ENCODE results near the gene SCN1A. TPM values are rescaled to one million over a fixed set of nuclear protein-coding genes. Genes with fewer than 3 reads are reported as not detected.

SCN1A gene
- total and polyA plus RNA-seq, 2 of the 4 experiments (the other 2 are of a cell fraction) = under 0.01 TPM; not detected in 1

- BruUV-seq (replicated peaks) = no TSS peak
- H3K4me2 ChIP-seq (ENCODE audit: low read depth, low read length) = no peak overlapping the region
- H3K4me1 ChIP-seq (ENCODE audit: control insufficient read depth, insufficient read depth, low read length) = peaks cover 5% of the 10 kb centered on the region; the same call in 1 of the 2 replicates
- POLR2A ChIA-PET (ENCODE audit: unreplicated experiment) = no interaction called here
- H3K56ac ChIP-seq (ENCODE audit: extremely low read depth, insufficient read depth, low read length) = no peak overlapping the region
- no peaks in the 10 kb centered on the region for H3K9me3 ChIP-seq (ENCODE audit: control insufficient read depth, insufficient read depth, low read length)
- H4K91ac ChIP-seq (ENCODE audit: insufficient read depth, low read depth, low read length) = no peak overlapping the region
- in situ Hi-C loops (cut with MboI; ENCODE audit: low sequenced_read_pairs) = no loop called here
- H3K36me3 ChIP-seq (ENCODE audit: control insufficient read depth, insufficient read depth, low read length) = no peaks in the 10 kb centered on the region
- H3K18ac ChIP-seq (ENCODE audit: low read depth, low read length) = no peak overlapping the region
- no peak overlapping the region for H2BK15ac ChIP-seq (ENCODE audit: low read depth, low read length)
- H2AFZ ChIP-seq (replicated peaks; ENCODE audit: low read length, poor library complexity) = no peak overlapping the region
- no peak overlapping the region for H3K23ac ChIP-seq (ENCODE audit: low read depth, low read length)
- no peak overlapping the region for H2AK5ac ChIP-seq (ENCODE audit: low read depth, low read length)
- no peak overlapping the region for H4K5ac ChIP-seq (ENCODE audit: low read depth, low read length)
- no peaks in the 10 kb centered on the region for H3K79me1 ChIP-seq (ENCODE audit: low read depth in 1 of 2, low read length in 2 of 2)
- no peak overlapping the region for H2BK5ac ChIP-seq (ENCODE audit: low read depth, low read length, poor library complexity, severe bottlenecking)
- no peak overlapping the region for H4K8ac ChIP-seq (ENCODE audit: low read depth in 2 of 2, low read length in 2 of 2)
- no peak overlapping the region for H3K4me3 ChIP-seq (ENCODE audit: insufficient read depth, low read depth, low read length)
- DNase-seq = no peak
- intact Hi-C loops (cut with micrococcal nuclease) = no loop called here
- no peak overlapping the region for H2BK20ac ChIP-seq (ENCODE audit: low read depth, low read length)
- CTCF ChIA-PET = no interaction called here
- dilution Hi-C loops (cut with HindIII; ENCODE audit: low sequenced_read_pairs, unreplicated experiment) = no loop called here
- no peak for TF ChIP-seq MXI1 (IDR thresholded peaks at IDR 0.05; ENCODE audit: borderline replicate concordance, low read depth, low read length)
- no peak for TF ChIP-seq POLR2A (IDR thresholded peaks at IDR 0.05; ENCODE audit: low read depth, low read length)
- TF ChIP-seq CEBPB (IDR thresholded peaks at IDR 0.05; ENCODE audit: low read depth, low read length) = no peak
- no peak for TF ChIP-seq CTCF (conservative IDR thresholded peaks at IDR 0.05; ENCODE audit: low read depth, low read length)
- no peak for TF ChIP-seq SMC3 (IDR thresholded peaks at IDR 0.05; ENCODE audit: low read depth, low read length)
- no peak for TF ChIP-seq RCOR1 (IDR thresholded peaks at IDR 0.05; ENCODE audit: insufficient replicate concordance, low read length)
- TF ChIP-seq MAZ (IDR thresholded peaks at IDR 0.05; ENCODE audit: borderline replicate concordance, low read depth, low read length) = no peak
- TF ChIP-seq BHLHE40 (IDR thresholded peaks at IDR 0.05; ENCODE audit: low read depth, low read length) = no peak
- no peak for TF ChIP-seq USF2 (IDR thresholded peaks at IDR 0.05; ENCODE audit: low read depth, low read length)
- TF ChIP-seq RAD21 (IDR thresholded peaks at IDR 0.05; ENCODE audit: low read length) = no peak
- TF ChIP-seq RFX5 (IDR thresholded peaks at IDR 0.05; ENCODE audit: low read depth, low read length) = no peak
- no peak for TF ChIP-seq ELK1 (IDR thresholded peaks at IDR 0.05; ENCODE audit: borderline replicate concordance, low read depth, low read length)
- TF ChIP-seq FOS (IDR thresholded peaks at IDR 0.05; ENCODE audit: low read depth, low read length) = no peak
- TF ChIP-seq MAFK (IDR thresholded peaks at IDR 0.05; ENCODE audit: low read depth, low read length) = no peak
- no peak for TF ChIP-seq CHD1 (IDR thresholded peaks at IDR 0.05; ENCODE audit: low read depth, low read length)
- TF ChIP-seq NFE2L2 (IDR thresholded peaks at IDR 0.05; ENCODE audit: low read depth, low read length) = no peak
- H4K20me1 ChIP-seq (ENCODE audit: insufficient read depth, low read length) = no peaks in the 10 kb centered on the region
- no peak for ATAC-seq (ENCODE audit: low read depth)
- H3K27ac ChIP-seq (ENCODE audit: insufficient read depth, low read length) = no peak overlapping the region
- H2BK120ac ChIP-seq (ENCODE audit: low read depth, low read length) = no peak overlapping the region
- H3K9me1 ChIP-seq (ENCODE audit: insufficient read depth, low read length) = no peaks in the 10 kb centered on the region
- no peaks in the 10 kb centered on the region for H3K27me3 ChIP-seq (ENCODE audit: control insufficient read depth, insufficient read depth, low read length)
- no peak overlapping the region for H3K4ac ChIP-seq (ENCODE audit: low read depth, low read length)
- H3K9ac ChIP-seq (ENCODE audit: low read depth, low read length) = no peak overlapping the region
- H3K14ac ChIP-seq (replicated peaks; ENCODE audit: low read depth, low read length) = no peak overlapping the region
- H2AK9ac ChIP-seq (replicated peaks; ENCODE audit: low read depth, low read length, poor library complexity) = no peak overlapping the region
These were observed 24.2 kb upstream of the SCN1A start for GRCh38 chr2:166152064-166152463.
